ENCODE data around the gene KLHL30. TPM values are rescaled to one million over a fixed set of nuclear protein-coding genes. Genes with fewer than 3 reads are reported as not detected.

KLHL30 gene
- polyA plus RNA-seq, 2 donors: 0.21 to 0.24 TPM

DNA sequence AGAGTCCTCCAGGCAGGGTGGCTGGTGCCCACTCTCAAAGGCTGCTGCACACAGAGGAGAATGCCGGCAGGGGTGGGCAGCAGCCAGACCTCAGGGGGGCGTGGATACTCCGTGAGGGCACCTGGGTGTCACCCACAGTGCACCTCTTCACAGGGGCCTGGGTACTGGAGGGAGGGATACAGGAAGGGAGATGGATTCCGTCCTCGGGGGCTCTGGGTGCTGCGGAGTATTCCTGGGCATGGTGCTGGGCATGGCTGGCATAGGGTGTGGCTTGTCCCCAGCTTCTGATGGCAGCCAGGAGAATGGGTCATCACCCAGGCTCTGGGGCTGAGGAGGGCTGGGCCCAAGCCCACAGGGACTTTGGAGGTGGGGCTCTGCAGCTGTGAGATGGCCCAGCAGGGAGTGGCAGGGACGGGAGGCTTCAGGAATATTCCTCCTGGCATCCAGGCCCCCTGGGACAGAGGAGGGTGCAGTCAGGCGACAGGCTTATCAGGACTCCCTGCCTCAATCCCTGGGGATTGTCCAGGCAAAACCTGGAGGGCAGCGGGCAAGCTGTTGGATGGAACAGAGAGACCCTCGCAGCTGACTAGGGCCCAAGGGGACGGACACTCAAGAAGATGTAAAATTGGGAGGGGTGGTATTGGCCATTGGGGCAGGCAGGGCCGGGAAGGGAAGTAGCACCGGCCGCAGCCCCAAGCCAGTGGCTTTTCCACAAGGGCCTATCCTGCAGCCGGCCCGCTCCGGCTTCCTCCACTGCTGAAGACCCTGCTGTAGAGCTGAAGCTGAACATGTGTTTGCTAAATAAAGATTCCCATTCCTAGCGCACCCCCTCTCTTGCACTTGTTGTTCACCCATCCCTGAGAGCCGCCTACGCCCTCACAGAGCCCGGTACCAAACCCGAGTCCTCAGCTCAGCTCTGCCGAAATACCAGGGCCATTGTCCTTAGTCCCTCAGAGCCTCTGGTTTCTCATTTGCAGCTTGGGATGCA, 5.7 kb upstream of the KLHL30 start:
- peaks cover 0 to 6% of the 10 kb centered on the region in 2 donors for H3K4me1 ChIP-seq (ENCODE audit: control insufficient read depth in 2 of 2, insufficient read depth in 2 of 2, low read length in 1 of 2)
- H3K4me3 ChIP-seq (ENCODE audit: low read depth in 1 of 2, low read length in 2 of 2): no peak overlapping the region
- H3K27me3 ChIP-seq (ENCODE audit: control insufficient read depth in 1 of 2, insufficient read depth in 2 of 2, low read length in 2 of 2): no peaks in the 10 kb centered on the region
- H3K27ac ChIP-seq (ENCODE audit: low read depth in 2 of 2, low read length in 1 of 2): no peak overlapping the region
- no peaks in the 10 kb centered on the region for H3K36me3 ChIP-seq (ENCODE audit: control insufficient read depth in 2 of 2, insufficient read depth in 2 of 2, low read length in 1 of 2)
- H3K9me3 ChIP-seq (ENCODE audit: control insufficient read depth in 2 of 2, insufficient read depth in 1 of 2, low read depth in 1 of 2, low read length in 1 of 2): no peaks in the 10 kb centered on the region
- WGBS, 2 donors: 89% methylated on average over 23 of the region's 23 CpGs

DNA sequence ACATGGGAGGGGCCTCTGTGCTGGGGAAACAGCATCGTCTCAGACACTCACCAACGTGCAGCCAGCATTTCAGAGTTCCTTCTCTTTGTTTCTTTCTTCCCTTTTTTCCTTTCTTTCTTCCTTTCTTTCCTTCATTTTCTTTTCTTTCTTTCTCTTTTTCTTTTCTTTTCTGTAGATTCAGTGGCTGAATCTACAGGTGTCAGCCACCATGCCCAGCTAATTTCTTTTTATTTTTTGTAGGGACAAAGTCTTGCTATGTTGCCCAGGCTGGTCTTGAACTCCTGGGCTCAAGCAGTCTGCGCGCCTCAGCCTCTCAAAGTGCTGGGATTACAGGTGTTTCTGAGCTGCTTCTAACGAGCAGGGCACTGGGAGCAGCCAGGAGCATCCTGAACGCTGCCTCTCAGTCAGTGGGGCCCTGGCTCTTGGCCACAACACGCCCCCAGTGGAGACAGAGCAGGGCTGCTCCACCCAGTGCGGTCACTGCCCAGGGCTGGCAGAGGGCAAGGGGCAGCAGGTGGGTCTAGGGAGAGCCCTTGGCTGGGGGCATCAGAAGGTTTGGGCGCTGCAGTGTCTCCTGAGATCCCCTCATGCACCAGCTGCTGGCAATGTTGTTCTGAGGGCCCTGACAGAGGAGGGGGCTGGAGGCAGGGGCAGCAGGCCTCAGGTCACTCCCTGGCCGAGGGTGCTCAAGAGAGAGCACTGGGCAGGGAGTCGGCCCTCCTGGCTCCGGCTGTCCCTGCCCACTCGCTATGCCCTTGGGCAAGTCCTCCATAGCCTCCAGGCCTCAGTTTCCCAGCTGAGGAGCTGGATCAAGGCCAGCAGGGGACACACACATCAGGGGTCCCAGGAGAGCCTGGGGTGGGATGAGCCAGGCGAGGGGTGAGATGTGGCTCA, 4.7 kb upstream of the KLHL30 start:
- H3K27me3 ChIP-seq (ENCODE audit: control insufficient read depth in 1 of 2, insufficient read depth in 2 of 2, low read length in 2 of 2): no peaks in the 10 kb centered on the region
- peaks cover 0 to 9% of the 10 kb centered on the region in 2 donors for H3K4me1 ChIP-seq (ENCODE audit: control insufficient read depth in 2 of 2, insufficient read depth in 2 of 2, low read length in 1 of 2)
- H3K9me3 ChIP-seq (ENCODE audit: control insufficient read depth in 2 of 2, insufficient read depth in 1 of 2, low read depth in 1 of 2, low read length in 1 of 2): no peaks in the 10 kb centered on the region
- 72 to 76% methylated on average over 14 of the region's 14 CpGs for WGBS, 2 donors
- H3K4me3 ChIP-seq (ENCODE audit: low read depth in 1 of 2, low read length in 2 of 2): no peak overlapping the region
- H3K36me3 ChIP-seq (ENCODE audit: control insufficient read depth in 2 of 2, insufficient read depth in 2 of 2, low read length in 1 of 2): no peaks in the 10 kb centered on the region
- no peak overlapping the region for H3K27ac ChIP-seq (ENCODE audit: low read depth in 2 of 2, low read length in 1 of 2)

GRCh38 chr2:238134393-238134785, 4.1 kb upstream of the KLHL30 start:
- Histone ChIP-seq H3K9me3 (ENCODE audit: control insufficient read depth in 2 of 2, insufficient read depth in 1 of 2, low read depth in 1 of 2, low read length in 1 of 2) (no peaks in the 10 kb centered on the region), H3K27ac (ENCODE audit: low read depth in 2 of 2, low read length in 1 of 2) (no peak overlapping the region), H3K4me1 (ENCODE audit: control insufficient read depth in 2 of 2, insufficient read depth in 2 of 2, low read length in 1 of 2) (peaks cover 0 to 9% of the 10 kb centered on the region in 2 donors), H3K36me3 (ENCODE audit: control insufficient read depth in 2 of 2, insufficient read depth in 2 of 2, low read length in 1 of 2) (no peaks in the 10 kb centered on the region), H3K4me3 (ENCODE audit: low read depth in 1 of 2, low read length in 2 of 2) (no peak overlapping the region), H3K27me3 (ENCODE audit: control insufficient read depth in 1 of 2, insufficient read depth in 2 of 2, low read length in 2 of 2) (no peaks in the 10 kb centered on the region)
- 92 to 93% methylated on average over 11 of the region's 11 CpGs for whole genome bisulfite sequencing, 2 donors

DNA sequence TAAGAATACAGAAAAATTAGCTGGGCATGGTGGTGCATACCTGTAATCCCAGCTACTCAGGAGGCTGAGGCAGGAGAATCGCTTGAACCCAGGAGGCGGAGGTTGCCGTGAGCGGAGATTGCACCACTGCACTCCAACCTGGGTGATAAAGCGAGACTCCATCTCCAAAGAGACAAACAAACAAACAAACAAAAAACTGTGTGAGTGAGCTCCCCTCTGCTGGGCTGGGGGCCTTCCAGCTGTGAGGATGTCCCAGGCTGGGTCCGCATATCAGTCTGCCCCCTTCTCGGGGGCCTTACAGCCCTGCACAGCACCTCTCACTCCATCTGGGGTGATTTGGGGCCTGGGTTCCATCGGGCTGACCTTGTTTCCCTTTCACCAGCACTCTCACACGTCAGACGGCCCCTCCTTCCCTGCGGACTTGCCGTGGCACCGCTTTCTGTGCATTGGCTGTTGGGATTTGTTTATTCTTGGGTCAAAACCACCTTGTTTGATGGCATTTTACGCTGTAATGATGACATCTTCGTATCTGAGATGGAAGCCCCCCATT, 2.8 kb upstream of the KLHL30 start:
- 85 to 90% methylated on average over 15 of the region's 15 CpGs for WGBS, 2 donors
- Histone ChIP-seq H3K27ac (ENCODE audit: low read depth in 2 of 2, low read length in 1 of 2) (no peak overlapping the region), H3K4me3 (ENCODE audit: low read depth in 1 of 2, low read length in 2 of 2) (no peak overlapping the region)

GRCh38 chr2:238136820-238137537, 1.5 kb upstream of the KLHL30 start:
- H3K4me1 ChIP-seq (ENCODE audit: control insufficient read depth in 2 of 2, insufficient read depth in 2 of 2, low read length in 1 of 2): peaks cover 0 to 24% of the 10 kb centered on the region in 2 donors
- H3K9me3 ChIP-seq (ENCODE audit: control insufficient read depth in 2 of 2, insufficient read depth in 1 of 2, low read depth in 1 of 2, low read length in 1 of 2): no peaks in the 10 kb centered on the region
- no peaks in the 10 kb centered on the region for H3K36me3 ChIP-seq (ENCODE audit: control insufficient read depth in 2 of 2, insufficient read depth in 2 of 2, low read length in 1 of 2)
- H3K27me3 ChIP-seq (ENCODE audit: control insufficient read depth in 1 of 2, insufficient read depth in 2 of 2, low read length in 2 of 2): no peaks in the 10 kb centered on the region
- H3K27ac ChIP-seq (ENCODE audit: low read depth in 2 of 2, low read length in 1 of 2): peak overlapping the region in 1 of 2 donors; percentile 16
- no peak overlapping the region for H3K4me3 ChIP-seq (ENCODE audit: low read depth in 1 of 2, low read length in 2 of 2)
- 67 to 77% methylated on average over 14 of the region's 14 CpGs for WGBS, 2 donors

More for the DNA sequence above, 2.8 kb upstream of the KLHL30 start:
- no peaks in the 10 kb centered on the region for H3K9me3 ChIP-seq (ENCODE audit: control insufficient read depth in 2 of 2, insufficient read depth in 1 of 2, low read depth in 1 of 2, low read length in 1 of 2)
- no peaks in the 10 kb centered on the region for H3K27me3 ChIP-seq (ENCODE audit: control insufficient read depth in 1 of 2, insufficient read depth in 2 of 2, low read length in 2 of 2)
- peaks cover 0 to 11% of the 10 kb centered on the region in 2 donors for H3K4me1 ChIP-seq (ENCODE audit: control insufficient read depth in 2 of 2, insufficient read depth in 2 of 2, low read length in 1 of 2)
- no peaks in the 10 kb centered on the region for H3K36me3 ChIP-seq (ENCODE audit: control insufficient read depth in 2 of 2, insufficient read depth in 2 of 2, low read length in 1 of 2)

DNA sequence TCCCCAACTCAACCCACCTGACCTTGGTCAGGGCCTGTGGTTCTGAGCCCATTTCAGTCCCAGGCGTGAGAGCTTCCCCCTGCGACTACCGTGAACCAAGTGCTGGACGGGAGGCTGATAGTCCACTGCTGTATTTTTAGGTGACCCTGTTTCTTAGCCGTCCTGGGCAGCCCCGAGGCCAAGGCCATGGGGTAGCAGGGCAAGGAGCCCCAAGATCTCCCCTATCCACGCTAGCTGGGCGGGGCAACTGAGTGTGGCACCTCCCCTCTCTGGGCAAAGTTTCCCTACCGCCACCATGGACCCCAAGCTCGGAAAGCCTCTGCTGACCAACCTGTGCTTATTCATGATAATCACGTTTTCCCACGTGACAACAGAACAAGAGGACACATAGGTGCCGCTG, 583 bp upstream of the KLHL30 start:
- 86 to 93% methylated on average over 13 of the region's 13 CpGs for WGBS, 2 donors

GRCh38 chr2:238139196-238140039, 950 bp downstream of the KLHL30 start:
- 65 to 67% methylated on average over 52 to 56 of the region's 56 CpGs for WGBS, 2 donors
- Histone ChIP-seq H3K36me3 (ENCODE audit: control insufficient read depth in 2 of 2, insufficient read depth in 2 of 2, low read length in 1 of 2) (no peaks in the 10 kb centered on the region), H3K4me1 (ENCODE audit: control insufficient read depth in 2 of 2, insufficient read depth in 2 of 2, low read length in 1 of 2) (peaks cover 6 to 37% of the 10 kb centered on the region in 2 donors), H3K9me3 (ENCODE audit: control insufficient read depth in 2 of 2, insufficient read depth in 1 of 2, low read depth in 1 of 2, low read length in 1 of 2) (no peaks in the 10 kb centered on the region), H3K27ac (ENCODE audit: low read depth in 2 of 2, low read length in 1 of 2) (no peak overlapping the region), H3K4me3 (ENCODE audit: low read depth in 1 of 2, low read length in 2 of 2) (no peak overlapping the region), H3K27me3 (ENCODE audit: control insufficient read depth in 1 of 2, insufficient read depth in 2 of 2, low read length in 2 of 2) (no peaks in the 10 kb centered on the region)

More for the DNA sequence above, 583 bp upstream of the KLHL30 start:
- Histone ChIP-seq H3K9me3 (ENCODE audit: control insufficient read depth in 2 of 2, insufficient read depth in 1 of 2, low read depth in 1 of 2, low read length in 1 of 2) (no peaks in the 10 kb centered on the region), H3K27me3 (ENCODE audit: control insufficient read depth in 1 of 2, insufficient read depth in 2 of 2, low read length in 2 of 2) (no peaks in the 10 kb centered on the region), H3K27ac (ENCODE audit: low read depth in 2 of 2, low read length in 1 of 2) (no peak overlapping the region), H3K4me3 (ENCODE audit: low read depth in 1 of 2, low read length in 2 of 2) (no peak overlapping the region), H3K36me3 (ENCODE audit: control insufficient read depth in 2 of 2, insufficient read depth in 2 of 2, low read length in 1 of 2) (no peaks in the 10 kb centered on the region), H3K4me1 (ENCODE audit: control insufficient read depth in 2 of 2, insufficient read depth in 2 of 2, low read length in 1 of 2) (peaks cover 2 to 34% of the 10 kb centered on the region in 2 donors)

DNA sequence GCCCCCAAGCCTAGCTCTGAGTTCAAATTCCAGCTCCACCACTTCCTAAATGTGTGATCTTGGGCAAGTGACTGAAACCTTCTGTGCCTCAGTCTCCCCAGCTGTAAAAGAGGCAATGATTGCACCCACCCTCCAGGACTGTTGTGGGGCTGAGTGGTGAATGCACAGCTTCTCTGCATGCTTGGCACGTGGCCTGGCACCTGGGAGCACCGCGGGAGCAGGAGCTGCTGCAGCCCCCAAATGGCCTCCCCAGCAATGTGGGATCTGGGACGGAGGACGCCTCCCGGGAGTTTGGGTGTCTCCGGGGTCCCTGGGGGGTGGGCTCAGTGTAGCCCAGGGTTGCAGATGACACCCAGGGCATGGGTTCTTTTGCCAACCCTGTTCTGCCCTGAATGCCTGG, 1.6 kb downstream of the KLHL30 start:
- Histone ChIP-seq H3K36me3 (ENCODE audit: control insufficient read depth in 2 of 2, insufficient read depth in 2 of 2, low read length in 1 of 2) (no peaks in the 10 kb centered on the region), H3K9me3 (ENCODE audit: control insufficient read depth in 2 of 2, insufficient read depth in 1 of 2, low read depth in 1 of 2, low read length in 1 of 2) (no peaks in the 10 kb centered on the region), H3K4me3 (ENCODE audit: low read depth in 1 of 2, low read length in 2 of 2) (no peak overlapping the region), H3K4me1 (ENCODE audit: control insufficient read depth in 2 of 2, insufficient read depth in 2 of 2, low read length in 1 of 2) (peaks cover 6 to 37% of the 10 kb centered on the region in 2 donors), H3K27me3 (ENCODE audit: control insufficient read depth in 1 of 2, insufficient read depth in 2 of 2, low read length in 2 of 2) (no peaks in the 10 kb centered on the region), H3K27ac (ENCODE audit: low read depth in 2 of 2, low read length in 1 of 2) (no peak overlapping the region)
- 90 to 95% methylated on average over 7 of the region's 7 CpGs for WGBS, 2 donors
